Neuron (in vitro differentiated cells): Measurements from ENCODE around the gene NUDT17.
A peak's percentile ranks its signal among the peaks of the same experiment; 100 is the strongest.
"Not testable (repeated sequence)": the region's sequence is repeated elsewhere in the genome, so short reads cannot be mapped to it uniquely, and the experiment has no call there.

Experiments used
- H2AFZ ChIP-seq: one replicate; pipeline ENCODE4 v1.6.1; 2013; ENCODE audit warnings: low read depth, mild to moderate bottlenecking, inconsistent platforms, low read length, moderate library complexity
- H3K27me3 ChIP-seq: one replicate; pipeline ENCODE4 v1.6.1; 2013; ENCODE audit warnings: low read length; ENCODE audit not compliant: insufficient read depth
- H3K36me3 ChIP-seq: one replicate; pipeline ENCODE4 v1.6.1; 2013; ENCODE audit warnings: low read length; ENCODE audit not compliant: insufficient read depth
- H3K4me1 ChIP-seq: one replicate; pipeline ENCODE4 v1.6.1; 2013; ENCODE audit warnings: low read length; ENCODE audit not compliant: insufficient read depth
- H3K4me3 ChIP-seq: 2 replicates; pipeline ENCODE4 v1.5.1; 2013; ENCODE audit warnings: mild to moderate bottlenecking, low read length, moderate library complexity
- H3K9me3 ChIP-seq: one replicate; pipeline ENCODE4 v1.6.1; 2013; ENCODE audit warnings: low read length

NUDT17 gene

GRCh38 chr1:145826030-145826429, 19.4 kb upstream of the NUDT17 start:
- peaks cover 9% of the 10 kb centered on the region for H3K4me1 ChIP-seq
- H3K36me3 ChIP-seq, result peaks cover 50% of the 10 kb centered on the region
- no peaks in the 10 kb centered on the region for H3K27me3 ChIP-seq
- no peaks in the 10 kb centered on the region for H3K9me3 ChIP-seq
- no peak overlapping the region for H3K4me3 ChIP-seq
- no peak overlapping the region for H2AFZ ChIP-seq

GRCh38 chr1:145827966-145828365, 17.5 kb upstream of the NUDT17 start:
- Histone ChIP-seq H3K9me3 (no peaks in the 10 kb centered on the region), H3K27me3 (no peaks in the 10 kb centered on the region), H3K4me3 (no peak overlapping the region), H3K36me3 (peaks cover 66% of the 10 kb centered on the region), H3K4me1 (peaks cover 9% of the 10 kb centered on the region), H2AFZ (no peak overlapping the region)

DNA sequence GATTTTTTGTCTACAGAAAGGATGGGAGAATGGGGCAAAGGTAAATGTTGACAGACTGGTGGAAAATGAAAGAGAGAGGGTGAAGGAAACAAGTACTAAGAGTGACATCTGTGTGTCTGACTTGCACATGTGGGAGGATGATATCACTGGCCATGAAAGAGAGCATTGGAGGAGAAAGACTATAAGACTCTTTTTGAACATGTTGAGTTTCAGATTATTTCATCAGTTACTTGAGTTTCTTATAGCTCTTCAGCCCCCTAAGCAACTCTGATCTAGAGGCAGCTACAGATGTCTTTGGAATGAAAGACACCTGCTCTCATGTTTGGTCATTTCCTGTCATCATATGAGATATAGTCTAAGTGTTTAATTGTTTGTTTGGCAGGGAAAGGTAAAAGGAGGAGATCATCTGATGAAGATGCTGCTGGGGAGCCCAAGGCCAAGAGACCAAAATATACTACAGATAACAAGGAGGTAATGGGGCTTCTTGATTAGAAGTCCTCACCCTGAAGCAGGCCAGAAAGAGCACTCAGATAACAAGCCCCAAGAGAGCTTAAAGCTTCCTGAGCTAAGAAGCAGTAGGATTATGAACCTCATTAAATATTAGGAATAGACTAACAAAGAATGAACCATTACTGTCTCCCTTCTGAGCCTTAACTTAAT, 16.9 kb upstream of the NUDT17 start:
- H3K36me3 ChIP-seq, result peaks cover 72% of the 10 kb centered on the region

GRCh38 chr1:145830810-145831209, 14.6 kb upstream of the NUDT17 start:
- H3K36me3 ChIP-seq, result peaks cover 91% of the 10 kb centered on the region
- H2AFZ ChIP-seq, H3K27me3 ChIP-seq, H3K4me1 ChIP-seq, H3K9me3 ChIP-seq, H3K4me3 ChIP-seq: not testable (repeated sequence)

More for the DNA sequence above, 16.9 kb upstream of the NUDT17 start:
- peaks cover 9% of the 10 kb centered on the region for H3K4me1 ChIP-seq
- no peaks in the 10 kb centered on the region for H3K9me3 ChIP-seq
- no peaks in the 10 kb centered on the region for H3K27me3 ChIP-seq
- no peak overlapping the region for H3K4me3 ChIP-seq
- no peak overlapping the region for H2AFZ ChIP-seq

GRCh38 chr1:145837656-145838055, 7.8 kb upstream of the NUDT17 start:
- Histone ChIP-seq H3K4me3 (no peak overlapping the region), H3K36me3 (peaks cover 89% of the 10 kb centered on the region)

DNA sequence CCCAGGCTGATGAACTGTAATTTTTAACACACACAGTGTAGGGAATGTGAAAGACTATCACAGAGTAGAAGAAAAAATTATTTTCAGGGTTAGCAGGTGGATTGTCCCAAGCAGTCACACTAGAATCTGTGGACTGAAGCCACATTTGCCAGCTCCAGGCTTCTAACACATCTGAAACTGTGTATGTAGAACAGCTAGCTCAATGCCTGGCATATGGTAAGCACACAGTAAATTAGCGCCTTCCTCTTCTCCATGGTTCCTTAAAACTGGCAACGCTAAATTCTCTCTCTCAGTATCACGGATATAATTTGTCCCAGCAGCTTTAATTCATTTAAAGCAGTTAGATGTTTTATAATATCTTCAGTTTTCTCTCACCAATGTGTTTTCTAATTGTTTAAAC, 2.4 kb upstream of the NUDT17 start:
- Histone ChIP-seq H3K9me3 (no peaks in the 10 kb centered on the region), H2AFZ (no peak overlapping the region), H3K4me3 (no peak overlapping the region), H3K36me3 (peaks cover 57% of the 10 kb centered on the region), H3K27me3 (no peaks in the 10 kb centered on the region), H3K4me1 (peaks cover 3% of the 10 kb centered on the region)

More at GRCh38 chr1:145837656-145838055, 7.8 kb upstream of the NUDT17 start:
- H2AFZ ChIP-seq, result no peak overlapping the region
- H3K9me3 ChIP-seq, result no peaks in the 10 kb centered on the region
- H3K4me1 ChIP-seq, result no peaks in the 10 kb centered on the region
- H3K27me3 ChIP-seq, result no peaks in the 10 kb centered on the region

GRCh38 chr1:145845144-145845513, 301 bp upstream of the NUDT17 start:
- H3K36me3 ChIP-seq, result peaks cover 55% of the 10 kb centered on the region
- H3K4me3 ChIP-seq, result peak overlapping the region; percentile 48
- peaks cover 3% of the 10 kb centered on the region for H3K4me1 ChIP-seq
- no peaks in the 10 kb centered on the region for H3K9me3 ChIP-seq
- H3K27me3 ChIP-seq, result no peaks in the 10 kb centered on the region
- H2AFZ ChIP-seq, result no peak overlapping the region

DNA sequence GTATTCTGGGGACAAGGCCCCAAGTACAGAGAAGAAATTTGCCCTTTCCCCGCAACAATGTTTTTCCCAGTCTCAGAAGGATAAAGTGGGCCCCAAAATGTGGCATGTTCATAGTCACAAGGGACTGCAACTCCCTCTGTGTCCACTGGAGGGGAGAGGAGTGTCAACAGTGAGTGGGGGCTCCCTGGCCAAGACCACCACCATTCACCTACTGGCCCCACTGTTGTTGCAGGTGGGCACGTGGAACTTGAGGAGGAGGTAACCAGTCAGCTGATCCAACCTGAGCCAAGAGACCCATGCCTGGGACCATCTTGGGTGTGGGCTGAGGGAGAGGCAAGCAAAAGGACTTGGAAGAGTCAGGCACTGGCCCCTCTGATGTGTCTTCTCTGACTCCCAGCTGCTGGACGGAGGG, 777 bp downstream of the NUDT17 start:
- Histone ChIP-seq H2AFZ (peak overlapping the region; percentile 56), H3K9me3 (no peaks in the 10 kb centered on the region), H3K36me3 (peaks cover 60% of the 10 kb centered on the region), H3K4me3 (peak overlapping the region; percentile 48), H3K27me3 (no peaks in the 10 kb centered on the region), H3K4me1 (peaks cover 3% of the 10 kb centered on the region)

DNA sequence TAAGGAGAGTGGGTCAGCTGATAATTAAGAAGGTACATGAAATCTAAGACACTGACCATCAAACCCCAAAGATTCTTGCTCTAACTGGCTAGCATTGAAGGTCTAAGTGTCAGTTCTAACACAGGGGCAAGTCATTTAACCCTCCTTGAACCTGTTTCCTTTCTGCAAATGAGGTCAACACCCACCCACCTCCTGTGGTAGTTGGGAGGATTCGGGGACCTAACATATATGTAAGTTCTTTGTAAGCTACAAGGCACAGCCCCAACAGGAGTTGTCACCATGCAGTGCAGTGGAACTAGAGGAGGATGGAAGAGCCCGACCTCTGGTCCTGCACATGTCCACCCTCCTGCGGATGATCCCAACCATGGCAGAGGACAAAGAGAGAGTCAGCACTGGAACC, 2.4 kb downstream of the NUDT17 start:
- Histone ChIP-seq H3K36me3 (peaks cover 57% of the 10 kb centered on the region), H3K4me3 (no peak overlapping the region), H2AFZ (no peak overlapping the region), H3K9me3 (no peaks in the 10 kb centered on the region), H3K4me1 (peaks cover 3% of the 10 kb centered on the region), H3K27me3 (no peaks in the 10 kb centered on the region)

GRCh38 chr1:145849356-145850160, 4.1 kb downstream of the NUDT17 start:
- Histone ChIP-seq H3K36me3 (peaks cover 59% of the 10 kb centered on the region), H3K4me3 (no peak overlapping the region)

DNA sequence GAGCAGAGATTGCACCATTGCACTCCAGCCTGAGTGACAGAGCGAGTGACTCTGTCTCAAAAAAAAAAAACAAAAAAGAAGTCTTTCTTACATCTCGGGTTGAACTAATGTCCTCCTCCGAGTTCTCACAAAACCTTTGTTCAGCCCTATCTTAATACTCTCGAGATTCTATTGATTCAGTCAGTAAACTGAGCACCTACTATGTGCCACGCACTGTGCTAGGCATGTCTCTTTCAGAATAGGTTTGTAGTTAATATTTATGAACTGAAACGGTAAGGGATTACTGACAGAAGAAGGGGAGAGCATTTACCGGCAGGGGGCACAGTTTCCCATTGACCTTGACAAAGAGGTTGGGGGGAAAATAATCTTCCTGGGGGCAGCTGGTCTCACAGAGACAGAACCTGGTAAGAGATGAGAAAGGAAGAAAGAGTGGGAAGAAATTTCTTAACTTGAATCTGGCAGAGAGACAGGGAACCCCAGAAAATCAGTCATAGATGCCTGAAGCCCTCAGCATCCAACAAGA, 10.1 kb downstream of the NUDT17 start:
- H2AFZ ChIP-seq, result no peak overlapping the region
- H3K4me3 ChIP-seq, result no peak overlapping the region
- H3K9me3 ChIP-seq, result no peaks in the 10 kb centered on the region
- H3K27me3 ChIP-seq, result no peaks in the 10 kb centered on the region
- peaks cover 54% of the 10 kb centered on the region for H3K36me3 ChIP-seq
- H3K4me1 ChIP-seq, result peaks cover 10% of the 10 kb centered on the region

More at GRCh38 chr1:145849356-145850160, 4.1 kb downstream of the NUDT17 start:
- H3K27me3 ChIP-seq, result no peaks in the 10 kb centered on the region
- H2AFZ ChIP-seq, result no peak overlapping the region
- peaks cover 3% of the 10 kb centered on the region for H3K4me1 ChIP-seq
- H3K9me3 ChIP-seq, result no peaks in the 10 kb centered on the region

- Histone ChIP-seq H3K36me3 (peaks cover 41% of the 10 kb centered on the region), H3K27me3 (no peaks in the 10 kb centered on the region), H3K4me1 (peaks cover 10% of the 10 kb centered on the region), H3K4me3 (peak overlapping the region; percentile 77), H2AFZ (no peak overlapping the region), H3K9me3 (no peaks in the 10 kb centered on the region)
These were observed 11.7 kb downstream of the NUDT17 start for GRCh38 chr1:145857170-145857569.

DNA sequence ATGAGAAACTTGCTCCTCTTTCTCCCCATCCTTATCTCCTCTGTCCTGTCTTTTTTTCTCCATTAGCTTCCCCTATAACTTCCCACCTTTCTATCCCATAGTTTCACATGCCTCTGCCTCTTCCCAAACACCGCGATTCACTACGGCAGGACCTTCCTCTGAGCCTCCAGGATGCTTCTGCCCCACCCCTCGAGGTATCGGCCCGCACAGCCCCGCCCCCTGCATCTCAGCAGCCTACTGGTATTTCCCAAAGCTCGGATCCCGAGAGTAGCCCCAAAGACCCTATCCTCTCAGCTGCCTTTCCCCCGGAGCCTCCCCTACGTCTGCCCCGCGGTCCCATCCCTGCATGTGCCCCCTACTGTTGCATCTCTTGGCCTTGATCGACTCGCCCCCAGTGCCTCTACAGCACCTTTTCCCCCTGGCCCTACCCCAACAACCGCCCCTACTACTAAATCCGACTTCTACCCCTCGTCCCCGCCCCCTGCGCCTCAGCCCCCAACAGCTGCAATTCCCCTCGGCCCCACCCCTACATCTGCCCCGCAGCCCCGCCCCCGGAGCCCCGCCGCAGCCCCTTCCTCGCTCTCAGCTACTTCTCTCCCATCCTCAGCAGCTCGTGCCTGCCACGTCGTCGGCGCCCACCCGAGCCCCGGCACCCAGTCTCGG, 12.9 kb downstream of the NUDT17 start:
- peak overlapping the region; percentile 77 for H3K4me3 ChIP-seq
- no peaks in the 10 kb centered on the region for H3K27me3 ChIP-seq
- H3K36me3 ChIP-seq, result peaks cover 33% of the 10 kb centered on the region
- peaks cover 10% of the 10 kb centered on the region for H3K4me1 ChIP-seq
- no peaks in the 10 kb centered on the region for H3K9me3 ChIP-seq
- H2AFZ ChIP-seq, result peak overlapping the region; percentile 79
